SH-SY5Y (cell line): ENCODE results near the gene TGFBR3.

Experiments used
- GATA2 ChIP-seq: IDR thresholded peaks from 2 replicates; pipeline ENCODE4 v1.6.1; 2011; ENCODE audit warnings: mild to moderate bottlenecking, low read depth, low read length
- GATA3 ChIP-seq: IDR thresholded peaks from 2 replicates; pipeline ENCODE4 v1.6.1; 2011; ENCODE audit warnings: low read depth, mild to moderate bottlenecking, low read length, moderate library complexity

- TF ChIP-seq GATA3 (no peak), GATA2 (no peak)
These were observed 225.2 kb downstream of the TGFBR3 start for GRCh38 chr1:91660708-91661107.
